ENCODE measurements around the gene LTA.

DNA sequence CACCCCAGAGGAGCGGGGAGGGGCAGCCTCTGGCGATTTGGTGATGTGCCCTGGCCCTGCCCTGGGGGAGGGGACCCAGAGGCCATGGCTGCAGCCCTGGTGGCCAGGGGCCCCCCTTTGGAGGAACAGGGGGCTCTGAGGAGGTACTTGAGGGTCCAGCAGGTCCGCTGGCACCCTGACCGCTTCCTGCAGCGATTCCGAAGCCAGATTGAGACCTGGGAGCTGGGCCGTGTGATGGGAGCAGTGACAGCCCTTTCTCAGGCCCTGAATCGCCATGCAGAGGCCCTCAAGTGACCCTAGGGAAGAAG is 13.8 kb upstream of the LTA start:
- peak in 1 of 3 donors; percentile 46 for TF ChIP-seq POLR2AphosphoS5 (IDR thresholded peaks at IDR 0.05)
- TF ChIP-seq, protein P1, sequence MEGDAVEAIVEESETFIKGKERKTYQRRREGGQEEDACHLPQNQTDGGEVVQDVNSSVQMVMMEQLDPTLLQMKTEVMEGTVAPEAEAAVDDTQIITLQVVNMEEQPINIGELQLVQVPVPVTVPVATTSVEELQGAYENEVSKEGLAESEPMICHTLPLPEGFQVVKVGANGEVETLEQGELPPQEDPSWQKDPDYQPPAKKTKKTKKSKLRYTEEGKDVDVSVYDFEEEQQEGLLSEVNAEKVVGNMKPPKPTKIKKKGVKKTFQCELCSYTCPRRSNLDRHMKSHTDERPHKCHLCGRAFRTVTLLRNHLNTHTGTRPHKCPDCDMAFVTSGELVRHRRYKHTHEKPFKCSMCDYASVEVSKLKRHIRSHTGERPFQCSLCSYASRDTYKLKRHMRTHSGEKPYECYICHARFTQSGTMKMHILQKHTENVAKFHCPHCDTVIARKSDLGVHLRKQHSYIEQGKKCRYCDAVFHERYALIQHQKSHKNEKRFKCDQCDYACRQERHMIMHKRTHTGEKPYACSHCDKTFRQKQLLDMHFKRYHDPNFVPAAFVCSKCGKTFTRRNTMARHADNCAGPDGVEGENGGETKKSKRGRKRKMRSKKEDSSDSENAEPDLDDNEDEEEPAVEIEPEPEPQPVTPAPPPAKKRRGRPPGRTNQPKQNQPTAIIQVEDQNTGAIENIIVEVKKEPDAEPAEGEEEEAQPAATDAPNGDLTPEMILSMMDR (IDR thresholded peaks at IDR 0.05 in 8 of 11, conservative IDR thresholded peaks at IDR 0.05 in 3 of 11), result no peak

Measured in spleen (tissue), 7 donors.